HG03139 (cell line): ENCODE results near the gene CTNNAL1.
"Not testable (repeated sequence)": the region's sequence is repeated elsewhere in the genome, so short reads cannot be mapped to it uniquely, and the experiment has no call there.

Source experiments
- ATAC-seq: cut with Tn5 transposase; IDR thresholded peaks from one replicate; pipeline ENCODE4 v1.9.1; 2021; ENCODE audit not compliant: unreplicated experiment

CTNNAL1 gene

GRCh38 chr9:108994695-108995094, 18.6 kb downstream of the CTNNAL1 start:
- ATAC-seq: peak; percentile 92

- no peak for ATAC-seq
Measured at GRCh38 chr9:108991479-108991878, 21.8 kb downstream of the CTNNAL1 start.

GRCh38 chr9:108983885-108984284, 29.4 kb downstream of the CTNNAL1 start:
- no peak for ATAC-seq

- ATAC-seq: no peak
Measured at GRCh38 chr9:108980893-108981292, 32.4 kb downstream of the CTNNAL1 start.

- no peak for ATAC-seq
Measured at GRCh38 chr9:108978205-108978604, 35.1 kb downstream of the CTNNAL1 start.

GRCh38 chr9:108973895-108974294, 39.4 kb downstream of the CTNNAL1 start:
- no peak for ATAC-seq

GRCh38 chr9:108972626-108973209, 40.6 kb downstream of the CTNNAL1 start:
- no peak for ATAC-seq

- ATAC-seq: no peak
Measured at GRCh38 chr9:108972186-108972585, 41.1 kb downstream of the CTNNAL1 start.

GRCh38 chr9:108971392-108971791, 41.9 kb downstream of the CTNNAL1 start:
- ATAC-seq: not testable (repeated sequence)

GRCh38 chr9:108967916-108968315, 45.4 kb downstream of the CTNNAL1 start:
- ATAC-seq: no peak

- ATAC-seq: no peak
Measured at GRCh38 chr9:108963459-108964143, 49.7 kb downstream of the CTNNAL1 start.

- no peak for ATAC-seq
Measured at GRCh38 chr9:108961151-108961550, 52.1 kb downstream of the CTNNAL1 start.

GRCh38 chr9:108960331-108960730, 53.0 kb downstream of the CTNNAL1 start:
- no peak for ATAC-seq

- no peak for ATAC-seq
Measured at GRCh38 chr9:108956631-108957026, 56.7 kb downstream of the CTNNAL1 start.

- no peak for ATAC-seq
Measured at GRCh38 chr9:108956022-108956630, 57.2 kb downstream of the CTNNAL1 start.

GRCh38 chr9:108953983-108954574, 59.2 kb downstream of the CTNNAL1 start:
- ATAC-seq: no peak

GRCh38 chr9:108951578-108951977, 61.7 kb downstream of the CTNNAL1 start:
- ATAC-seq: no peak

GRCh38 chr9:108950168-108950567, 63.1 kb downstream of the CTNNAL1 start:
- no peak for ATAC-seq

GRCh38 chr9:108939975-108940374, 73.3 kb downstream of the CTNNAL1 start:
- no peak for ATAC-seq

GRCh38 chr9:108937561-108938305, 75.6 kb downstream of the CTNNAL1 start:
- no peak for ATAC-seq

GRCh38 chr9:108934323-108934893, 78.9 kb downstream of the CTNNAL1 start, which contains the start of gene ABITRAM:
Gene ABITRAM (plus strand): TSS chr9:108934400. CDS start chr9:108934487, 87 bp downstream.
- ATAC-seq: peak; percentile 79
